Hepatocyte (in vitro differentiated cells): ENCODE measurements around the gene ZC4H2.

Experiments
- EZH2 ChIP-seq: fragments of 200-600 bp; sonication (generic); IDR thresholded peaks from 2 replicates; pipeline ENCODE4 v1.6.1; 2016; ENCODE audit warnings: antibody characterized with exemption, mild to moderate bottlenecking, borderline replicate concordance
- TF ChIP-seq, protein P1 (sequence below): fragments of 200-600 bp; sonication (generic); IDR thresholded peaks from 2 replicates; pipeline ENCODE4 v1.5.1; 2016; ENCODE audit warnings: antibody characterized with exemption, mild to moderate bottlenecking; ENCODE audit not compliant: poor library complexity

- TF ChIP-seq, protein P1, sequence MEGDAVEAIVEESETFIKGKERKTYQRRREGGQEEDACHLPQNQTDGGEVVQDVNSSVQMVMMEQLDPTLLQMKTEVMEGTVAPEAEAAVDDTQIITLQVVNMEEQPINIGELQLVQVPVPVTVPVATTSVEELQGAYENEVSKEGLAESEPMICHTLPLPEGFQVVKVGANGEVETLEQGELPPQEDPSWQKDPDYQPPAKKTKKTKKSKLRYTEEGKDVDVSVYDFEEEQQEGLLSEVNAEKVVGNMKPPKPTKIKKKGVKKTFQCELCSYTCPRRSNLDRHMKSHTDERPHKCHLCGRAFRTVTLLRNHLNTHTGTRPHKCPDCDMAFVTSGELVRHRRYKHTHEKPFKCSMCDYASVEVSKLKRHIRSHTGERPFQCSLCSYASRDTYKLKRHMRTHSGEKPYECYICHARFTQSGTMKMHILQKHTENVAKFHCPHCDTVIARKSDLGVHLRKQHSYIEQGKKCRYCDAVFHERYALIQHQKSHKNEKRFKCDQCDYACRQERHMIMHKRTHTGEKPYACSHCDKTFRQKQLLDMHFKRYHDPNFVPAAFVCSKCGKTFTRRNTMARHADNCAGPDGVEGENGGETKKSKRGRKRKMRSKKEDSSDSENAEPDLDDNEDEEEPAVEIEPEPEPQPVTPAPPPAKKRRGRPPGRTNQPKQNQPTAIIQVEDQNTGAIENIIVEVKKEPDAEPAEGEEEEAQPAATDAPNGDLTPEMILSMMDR = no peak
- TF ChIP-seq EZH2 = no peak
These were observed 801 bp upstream of the ZC4H2 start for GRCh38 chrX:64977051-64977450.
